PC-9 (cell line): ENCODE results near the gene CAMTA1. TPM values are rescaled to one million over a fixed set of nuclear protein-coding genes. Genes with fewer than 3 reads are reported as not detected.

Experiments
- BruUV-seq: library from RNA; stranded (reverse); fragments of 400-500 nt; replicated peaks from 2 replicates; lab custom pipeline; 2021; lab: Mats Ljungman, UMichigan
- CTCF ChIA-PET: fragments of 300-600 bp; sonication (Branson Sonifier 250); formaldehyde crosslinking; loops from one replicate; lab custom pipeline; 2022; ENCODE audit warnings: antibody characterized with exemption; lab: Charles Lee
- POLR2A ChIA-PET: fragments of 300-600 bp; sonication (Branson Sonifier 250); formaldehyde crosslinking; loops from one replicate; lab custom pipeline; 2022; ENCODE audit warnings: antibody characterized with exemption; ENCODE audit not compliant: unreplicated experiment; lab: Charles Lee
- DNase-seq, 2 experiments: peaks; one replicate each; pipeline versions ENCODE4 v3.0.0 to v3.0.0-alpha.2; 2015 to 2022; ENCODE audit warnings: mixed read lengths in 1 of 2
- H2AFZ ChIP-seq: fragments of 200-600 bp; sonication (generic); 2 replicates; pipeline ENCODE4 v1.8.1; 2017; ENCODE audit warnings: antibody characterized with exemption
- H3F3A ChIP-seq: fragments of 200-600 bp; sonication (generic); 2 replicates; pipeline ENCODE4 v1.8.1; 2017; ENCODE audit warnings: antibody characterized with exemption, mild to moderate bottlenecking, low read depth; ENCODE audit not compliant: insufficient read depth
- H3K27ac ChIP-seq: fragments of 200-600 bp; sonication (generic); 2 replicates; pipeline ENCODE4 v1.6.1; 2016; ENCODE audit warnings: mixed run types
- H3K27me3 ChIP-seq: fragments of 200-600 bp; sonication (generic); 2 replicates; pipeline ENCODE4 v1.6.1; 2016; ENCODE audit warnings: low read depth, mixed run types; ENCODE audit not compliant: insufficient read depth
- H3K36me3 ChIP-seq: fragments of 200-600 bp; sonication (generic); 2 replicates; pipeline ENCODE4 v1.6.1; 2016; ENCODE audit warnings: low read depth, mixed run types
- H3K4me1 ChIP-seq: fragments of 200-600 bp; sonication (generic); replicated peaks from 2 replicates; pipeline ENCODE4 v1.6.1; 2016; ENCODE audit warnings: mixed run types; ENCODE audit not compliant: insufficient read depth
- H3K4me2 ChIP-seq: fragments of 200-600 bp; sonication (generic); 2 replicates; pipeline ENCODE4 v1.6.1; 2017; ENCODE audit warnings: mixed run types
- H3K4me3 ChIP-seq: fragments of 200-600 bp; sonication (generic); 2 replicates; pipeline ENCODE4 v1.6.1; 2016; ENCODE audit warnings: mixed run types
- H3K79me2 ChIP-seq: fragments of 200-600 bp; sonication (generic); 2 replicates; pipeline ENCODE4 v1.6.1; 2017; ENCODE audit warnings: low read depth, mixed run types
- H3K9me2 ChIP-seq: fragments of 200-600 bp; sonication (generic); 2 replicates; pipeline ENCODE4 v1.8.1; 2017; ENCODE audit warnings: mild to moderate bottlenecking; ENCODE audit not compliant: insufficient read depth
- H3K9me3 ChIP-seq: fragments of 200-600 bp; sonication (generic); 2 replicates; pipeline ENCODE4 v1.8.1; 2016; ENCODE audit warnings: low read depth; ENCODE audit not compliant: insufficient read depth
- H4K20me1 ChIP-seq: fragments of 200-600 bp; sonication (generic); 2 replicates; pipeline ENCODE4 v1.8.1; 2017; ENCODE audit not compliant: insufficient read depth
- CTCF ChIP-seq: fragments of 200-600 bp; sonication (generic); conservative IDR thresholded peaks from 2 replicates; pipeline ENCODE4 v1.6.1; 2017; ENCODE audit warnings: mixed run types, antibody characterized with exemption, mild to moderate bottlenecking, moderate library complexity
- EZH2 ChIP-seq: fragments of 200-600 bp; sonication (generic); IDR thresholded peaks from 2 replicates; pipeline ENCODE4 v1.8.0; 2017; ENCODE audit warnings: antibody characterized with exemption, low read depth
- intact Hi-C: fragments of 100-400 bp; cut with micrococcal nuclease; formaldehyde crosslinking; loops from one replicate; pipeline ENCODE4 v1.10.0; 2022; ENCODE audit not compliant: unreplicated experiment
- total RNA-seq: library from RNA; stranded (reverse); gene quantifications from 2 replicates; pipeline ENCODE4 v1.2.3, GENCODE V29; 2021

The CAMTA1 gene
- total RNA-seq, 1 experiment from 2014 or later: 72.3 TPM

GRCh38 chr1:6984536-6984935 lies 199.3 kb downstream of the CAMTA1 start:
- Histone ChIP-seq H3K9me3 (no peaks in the 10 kb centered on the region), H3K27ac (no peak overlapping the region), H3K9me2 (no peaks in the 10 kb centered on the region), H3K79me2 (no peaks in the 10 kb centered on the region), H3K4me3 (no peak overlapping the region), H3F3A (no peaks in the 10 kb centered on the region), H3K4me2 (no peak overlapping the region), H2AFZ (no peak overlapping the region), H4K20me1 (no peaks in the 10 kb centered on the region), H3K36me3 (no peaks in the 10 kb centered on the region), H3K27me3 (peaks cover 65% of the 10 kb centered on the region), H3K4me1 (no peaks in the 10 kb centered on the region)
- no TSS peak for BruUV-seq
- ChIA-PET CTCF (no interaction called here), POLR2A (no interaction called here)
- TF ChIP-seq CTCF (no peak), EZH2 (no peak)
- intact Hi-C loops: no loop called here
- no peak for DNase-seq

- Histone ChIP-seq H3K36me3 (no peaks in the 10 kb centered on the region), H3K4me3 (no peak overlapping the region), H3K9me3 (no peaks in the 10 kb centered on the region), H3K4me1 (no peaks in the 10 kb centered on the region), H2AFZ (no peak overlapping the region), H3K27ac (no peak overlapping the region), H3F3A (no peaks in the 10 kb centered on the region), H4K20me1 (no peaks in the 10 kb centered on the region), H3K4me2 (no peak overlapping the region), H3K9me2 (no peaks in the 10 kb centered on the region), H3K27me3 (peaks cover 65% of the 10 kb centered on the region), H3K79me2 (no peaks in the 10 kb centered on the region)
- intact Hi-C loops: no loop called here
- TF ChIP-seq CTCF: no peak
- TF ChIP-seq EZH2: no peak
- DNase-seq: no peak
- no TSS peak for BruUV-seq
- POLR2A ChIA-PET: no interaction called here
- CTCF ChIA-PET: no interaction called here
Observed at GRCh38 chr1:6984986-6985385, 199.7 kb downstream of the CAMTA1 start.

- no peak for DNase-seq
- no peaks in the 10 kb centered on the region for H3K79me2 ChIP-seq
- H3K4me3 ChIP-seq: no peak overlapping the region
- no TSS peak for BruUV-seq
- intact Hi-C loops: no loop called here
- H3K4me2 ChIP-seq: no peak overlapping the region
- no peaks in the 10 kb centered on the region for H3K36me3 ChIP-seq
- H3K9me3 ChIP-seq: no peaks in the 10 kb centered on the region
- no peak overlapping the region for H3K27ac ChIP-seq
- no peaks in the 10 kb centered on the region for H4K20me1 ChIP-seq
- ChIA-PET POLR2A (no interaction called here), CTCF (no interaction called here)
- no peak overlapping the region for H2AFZ ChIP-seq
- H3F3A ChIP-seq: no peaks in the 10 kb centered on the region
- H3K4me1 ChIP-seq: no peaks in the 10 kb centered on the region
- no peaks in the 10 kb centered on the region for H3K9me2 ChIP-seq
- peaks cover 62% of the 10 kb centered on the region for H3K27me3 ChIP-seq
- TF ChIP-seq CTCF: no peak
- no peak for TF ChIP-seq EZH2
Observed at GRCh38 chr1:6985549-6986276, 200.5 kb downstream of the CAMTA1 start.
